HUES6 (cell line): ENCODE results near the gene DIRAS1.
A peak's percentile ranks its signal among the peaks of the same experiment; 100 is the strongest.

Experiments used
- H3K27ac ChIP-seq: 2 replicates; pipeline ENCODE4 v1.7.0; 2013; ENCODE audit warnings: low read depth, mild to moderate bottlenecking, low read length, inconsistent platforms
- H3K27me3 ChIP-seq: 2 replicates; pipeline ENCODE4 v1.6.1; 2013; ENCODE audit warnings: low read length; ENCODE audit not compliant: control insufficient read depth, insufficient read depth
- H3K36me3 ChIP-seq: 2 replicates; pipeline ENCODE4 v1.6.1; 2013; ENCODE audit warnings: low read length; ENCODE audit not compliant: control insufficient read depth, insufficient read depth
- H3K4me1 ChIP-seq: 2 replicates; pipeline ENCODE4 v1.6.1; 2013; ENCODE audit warnings: low read length; ENCODE audit not compliant: control insufficient read depth, insufficient read depth
- H3K4me3 ChIP-seq: 2 replicates; pipeline ENCODE4 v1.5.1; 2013; ENCODE audit warnings: low read depth, low read length
- H3K9ac ChIP-seq: one replicate; pipeline ENCODE4 v1.6.1; 2013; ENCODE audit warnings: mild to moderate bottlenecking, low read length
- H3K9me3 ChIP-seq: 2 replicates; pipeline ENCODE4 v1.6.1; 2013; ENCODE audit warnings: low read depth, low read length; ENCODE audit not compliant: control insufficient read depth, insufficient read depth

The DIRAS1 gene

GRCh38 chr19:2754659-2755447, 33.7 kb upstream of the DIRAS1 start:
- Histone ChIP-seq H3K36me3 (peaks cover 68% of the 10 kb centered on the region), H3K9ac (no peak overlapping the region), H3K9me3 (no peaks in the 10 kb centered on the region), H3K4me1 (no peaks in the 10 kb centered on the region), H3K4me3 (no peak overlapping the region), H3K27me3 (no peaks in the 10 kb centered on the region), H3K27ac (no peak overlapping the region)

DNA sequence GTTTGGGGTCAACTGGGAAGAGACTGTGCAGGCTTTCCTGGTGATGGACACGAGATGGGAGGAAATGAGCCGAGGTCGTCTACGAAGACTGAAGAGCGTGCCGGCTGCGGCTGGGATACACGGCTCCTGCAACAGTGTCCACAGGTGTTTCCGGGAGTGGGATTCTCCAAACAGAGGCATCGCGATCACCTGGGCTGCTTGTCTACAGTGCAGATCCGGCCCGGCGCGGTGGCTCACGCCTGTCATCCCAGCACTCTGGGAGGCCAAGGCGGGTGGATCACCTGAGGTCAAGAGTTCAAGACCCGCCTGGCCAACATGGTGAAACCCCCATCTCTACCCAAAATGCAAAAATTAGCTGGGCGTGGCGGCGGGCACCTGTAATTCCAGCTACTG, 30.3 kb upstream of the DIRAS1 start:
- Histone ChIP-seq H3K4me1 (no peaks in the 10 kb centered on the region), H3K36me3 (peaks cover 37% of the 10 kb centered on the region), H3K27ac (no peak overlapping the region), H3K4me3 (no peak overlapping the region), H3K9ac (no peak overlapping the region), H3K27me3 (no peaks in the 10 kb centered on the region; the same call in 1 of the 2 replicates), H3K9me3 (no peaks in the 10 kb centered on the region)

GRCh38 chr19:2750808-2751437, 29.8 kb upstream of the DIRAS1 start:
- no peak overlapping the region for H3K27ac ChIP-seq
- H3K4me1 ChIP-seq = no peaks in the 10 kb centered on the region
- no peak overlapping the region for H3K9ac ChIP-seq
- H3K4me3 ChIP-seq = no peak overlapping the region
- no peaks in the 10 kb centered on the region for H3K9me3 ChIP-seq
- H3K36me3 ChIP-seq = peaks cover 32% of the 10 kb centered on the region
- no peaks in the 10 kb centered on the region; the same call in 1 of the 2 replicates for H3K27me3 ChIP-seq

DNA sequence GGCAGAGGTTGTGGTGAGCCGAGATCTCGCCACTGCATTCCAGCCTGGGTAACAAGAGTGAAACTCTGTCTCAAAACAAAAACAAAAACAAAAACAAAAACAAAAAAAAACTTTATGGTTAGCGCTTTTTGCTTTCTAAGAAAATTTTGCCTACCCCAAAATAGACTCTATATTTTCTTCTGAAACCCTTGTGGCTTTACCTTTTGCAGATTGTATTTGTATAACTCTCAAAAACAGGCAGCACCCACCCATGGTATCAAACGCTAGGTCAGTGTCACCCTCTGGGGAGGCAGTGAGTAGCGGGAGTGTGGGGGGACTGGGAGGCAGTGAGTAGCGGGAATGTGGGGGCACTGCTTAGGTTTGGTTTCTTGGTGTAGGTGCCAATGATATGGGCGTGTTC, 26.2 kb upstream of the DIRAS1 start:
- no peak overlapping the region for H3K27ac ChIP-seq

DNA sequence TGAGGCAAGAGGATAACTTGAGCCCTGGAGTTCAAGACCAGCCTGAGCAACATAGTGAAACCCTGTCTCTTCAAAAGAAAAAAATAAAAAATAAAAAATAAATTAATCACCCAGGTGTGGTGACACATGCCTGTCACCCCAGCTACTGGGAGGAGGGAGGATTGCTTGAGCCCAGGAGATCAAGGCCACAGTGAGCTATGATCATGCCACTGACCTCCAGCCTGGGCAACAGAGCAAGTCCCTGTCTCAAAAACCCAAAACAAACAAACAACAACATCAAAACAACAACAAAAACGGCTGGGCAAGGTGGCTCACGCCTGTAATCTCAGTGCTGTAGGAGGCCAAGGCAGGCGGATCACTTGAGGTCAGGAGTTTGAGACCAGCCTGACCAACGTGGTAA, 22.9 kb upstream of the DIRAS1 start:
- Histone ChIP-seq H3K27me3 (peaks cover 11% of the 10 kb centered on the region), H3K9me3 (no peaks in the 10 kb centered on the region), H3K36me3 (no peaks in the 10 kb centered on the region), H3K4me3 (no peak overlapping the region), H3K4me1 (peaks cover 2% of the 10 kb centered on the region; the same call in 1 of the 2 replicates), H3K27ac (no peak overlapping the region), H3K9ac (no peak overlapping the region)

More for the DNA sequence above, 26.2 kb upstream of the DIRAS1 start:
- Histone ChIP-seq H3K9ac (no peak overlapping the region), H3K27me3 (peaks cover 8% of the 10 kb centered on the region), H3K4me1 (no peaks in the 10 kb centered on the region), H3K9me3 (no peaks in the 10 kb centered on the region), H3K36me3 (no peaks in the 10 kb centered on the region), H3K4me3 (no peak overlapping the region)

- Histone ChIP-seq H3K27me3 (peaks cover 11% of the 10 kb centered on the region), H3K4me3 (no peak overlapping the region), H3K9me3 (no peaks in the 10 kb centered on the region), H3K4me1 (peaks cover 3% of the 10 kb centered on the region; the same call in 1 of the 2 replicates), H3K36me3 (no peaks in the 10 kb centered on the region), H3K9ac (no peak overlapping the region), H3K27ac (no peak overlapping the region)
Measured at GRCh38 chr19:2743099-2743498, 21.9 kb upstream of the DIRAS1 start.

GRCh38 chr19:2740314-2740656, 19.1 kb upstream of the DIRAS1 start:
- Histone ChIP-seq H3K4me1 (peaks cover 3% of the 10 kb centered on the region; the same call in 1 of the 2 replicates), H3K9ac (no peak overlapping the region), H3K9me3 (peaks cover 10% of the 10 kb centered on the region), H3K36me3 (peaks cover 19% of the 10 kb centered on the region), H3K4me3 (0 out of 2 replicates have a peak overlapping the region, but pooled peaks have one; percentile 20), H3K27me3 (peaks cover 11% of the 10 kb centered on the region), H3K27ac (no peak overlapping the region)

- H3K4me3 ChIP-seq = peak within 1 kb of the TSS; percentile 99
- peaks cover 25% of the 10 kb centered on the region for H3K36me3 ChIP-seq
- H3K27me3 ChIP-seq = peaks cover 11% of the 10 kb centered on the region
- H3K27ac ChIP-seq = 0 out of 2 replicates have a peak within 1 kb of the TSS, but pooled peaks have one; percentile 14
- peak within 1 kb of the TSS; percentile 79 for H3K9ac ChIP-seq
- peaks cover 3% of the 10 kb centered on the region; the same call in 1 of the 2 replicates for H3K4me1 ChIP-seq
- peaks cover 10% of the 10 kb centered on the region for H3K9me3 ChIP-seq
Measured at GRCh38 chr19:2739602-2740313, 18.6 kb upstream of the DIRAS1 start, which contains the start of gene SLC39A3. SLC39A3 (minus strand) TSS chr19:2740017; CDS start chr19:2737257, 2,760 bp downstream.

GRCh38 chr19:2736550-2737190, 15.5 kb upstream of the DIRAS1 start:
- Histone ChIP-seq H3K36me3 (peaks cover 42% of the 10 kb centered on the region), H3K9me3 (peaks cover 10% of the 10 kb centered on the region), H3K9ac (no peak overlapping the region), H3K4me1 (peaks cover 3% of the 10 kb centered on the region; the same call in 1 of the 2 replicates), H3K27me3 (peaks cover 3% of the 10 kb centered on the region; the same call in 1 of the 2 replicates), H3K27ac (no peak overlapping the region), H3K4me3 (no peak overlapping the region)

DNA sequence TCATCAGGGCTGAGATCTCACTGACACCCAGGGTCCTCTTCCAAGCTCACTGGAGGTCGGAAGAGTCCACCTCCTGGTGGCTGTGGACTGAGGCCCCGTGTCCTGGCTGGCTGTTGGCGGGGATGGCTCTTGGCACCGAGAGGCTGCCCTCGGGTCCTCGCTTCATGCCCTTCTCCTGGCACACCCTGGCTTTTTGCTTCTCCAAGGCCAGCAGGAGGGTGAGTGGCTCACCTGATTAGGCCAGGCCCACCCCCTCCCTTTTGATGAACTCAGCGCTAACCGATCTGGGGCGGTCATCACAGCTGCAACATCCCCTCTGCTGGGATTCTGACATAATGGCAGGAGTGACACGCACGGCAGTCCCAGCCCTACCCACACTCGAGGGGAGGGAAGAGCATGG, 14.2 kb upstream of the DIRAS1 start:
- Histone ChIP-seq H3K9me3 (peaks cover 10% of the 10 kb centered on the region), H3K9ac (no peak overlapping the region), H3K36me3 (peaks cover 42% of the 10 kb centered on the region), H3K27ac (no peak overlapping the region), H3K4me3 (no peak overlapping the region), H3K27me3 (no peaks in the 10 kb centered on the region), H3K4me1 (peaks cover 3% of the 10 kb centered on the region; the same call in 1 of the 2 replicates)
